Measurements from ENCODE around the gene MDN1. TPM values are rescaled to one million over a fixed set of nuclear protein-coding genes. Genes with fewer than 3 reads are reported as not detected.

The MDN1 gene
- polyA plus RNA-seq, 2 of the 4 experiments (the other 2 are of a cell fraction) = 6.4 to 20.5 TPM

GRCh38 chr6:89769572-89769971 is 50.0 kb downstream of the MDN1 start (continued):
- TF ChIP-seq POLR2AphosphoS2 (conservative IDR thresholded peaks at IDR 0.05; ENCODE audit: low read length) (no peak), HDAC2 (IDR thresholded peaks at IDR 0.05) (no peak), NR3C1 (IDR thresholded peaks at IDR 0.05) (no peak), E2F6 (IDR thresholded peaks at IDR 0.05; ENCODE audit: borderline replicate concordance, low read depth) (no peak), TFCP2L1 (CRISPR knock-in tag; IDR thresholded peaks at IDR 0.05) (no peak), ESRRA (IDR thresholded peaks at IDR 0.05; ENCODE audit: borderline replicate concordance, low read length) (no peak), NPAS2 (CRISPR knock-in tag; IDR thresholded peaks at IDR 0.05; ENCODE audit: borderline replicate concordance) (no peak)

- ChIA-PET CTCF (interaction anchor here (0.9 kb wide), 1 partner anchor 36 kb away, joined by 3 read pairs; no protein-coding TSS in a partner anchor), POLR2A (no interaction called here)
- FAIRE-seq (no peak), ATAC-seq (no peak), DNase-seq (ENCODE audit: low read depth in 1 of 2, low spot score in 1 of 2) (no peak)
- no peaks in the 10 kb centered on the region for H3K4me1 ChIP-seq
- no peaks in the 10 kb centered on the region for H3K9me3 ChIP-seq
- WGBS (ENCODE audit: missing lambda C conversion rate) = 96% methylated on average over 6 of the region's 6 CpGs
- no peak overlapping the region for H3K4me3 ChIP-seq
- TF ChIP-seq HOXB5 (CRISPR knock-in tag; IDR thresholded peaks at IDR 0.05) (no peak), SMC3 (IDR thresholded peaks at IDR 0.05) (no peak), EHMT2 (IDR thresholded peaks at IDR 0.05; ENCODE audit: low read depth) (no peak), EP300 (IDR thresholded peaks at IDR 0.05) (no peak), BHLHE40 (IDR thresholded peaks at IDR 0.05; ENCODE audit: low read depth, low read length) (no peak), USF2 (IDR thresholded peaks at IDR 0.05) (no peak), TP53 (CRISPR knock-in tag; IDR thresholded peaks at IDR 0.05) (no peak), NPAS2 (CRISPR knock-in tag; IDR thresholded peaks at IDR 0.05; ENCODE audit: borderline replicate concordance) (no peak), RFX5 (IDR thresholded peaks at IDR 0.05) (no peak), FOSL2 (IDR thresholded peaks at IDR 0.05) (no peak), FOSL2 (CRISPR knock-in tag; IDR thresholded peaks at IDR 0.05) (no peak), MAZ (IDR thresholded peaks at IDR 0.05; ENCODE audit: borderline replicate concordance, low read depth, low read length) (no peak), RCOR1 (IDR thresholded peaks at IDR 0.05; ENCODE audit: low read depth, low read length) (no peak), MYC (IDR thresholded peaks at IDR 0.05; ENCODE audit: borderline replicate concordance, low read length) (no peak), CHD4 (IDR thresholded peaks at IDR 0.05; ENCODE audit: borderline replicate concordance) (no peak), CBX2 (IDR thresholded peaks at IDR 0.05; ENCODE audit: borderline replicate concordance, low read depth) (no peak), SREBF2 (IDR thresholded peaks at IDR 0.05) (no peak), ATOH8 (CRISPR knock-in tag; IDR thresholded peaks at IDR 0.05; ENCODE audit: low read depth) (no peak), HEYL (CRISPR knock-in tag; IDR thresholded peaks at IDR 0.05) (no peak)
- H3K27ac ChIP-seq = no peak overlapping the region
- H3K4me2 ChIP-seq = no peak overlapping the region
Observed at GRCh38 chr6:89768324-89768723, 51.3 kb downstream of the MDN1 start.

- no peak overlapping the region for H3K4me3 ChIP-seq
- no peaks in the 10 kb centered on the region for H3K9me3 ChIP-seq
- H3K27ac ChIP-seq = no peak overlapping the region
- ChIA-PET POLR2A (interaction anchor here (0.6 kb wide), 1 partner anchor 498 kb away, joined by 5 read pairs; no protein-coding TSS in a partner anchor), CTCF (interaction anchor here (1.4 kb wide), 1 partner anchor 389 kb away, joined by 4 read pairs; no protein-coding TSS in a partner anchor)
- DNase-seq (ENCODE audit: low read depth in 1 of 2, low spot score in 1 of 2) (no peak), FAIRE-seq (no peak), ATAC-seq (no peak)
- 77% methylated on average over 2 of the region's 2 CpGs for WGBS (ENCODE audit: missing lambda C conversion rate)
- no peak overlapping the region for H3K4me2 ChIP-seq
- H3K4me1 ChIP-seq = no peaks in the 10 kb centered on the region
- TF ChIP-seq CTCF (IDR thresholded peaks at IDR 0.05) (no peak), PHF8 (IDR thresholded peaks at IDR 0.05; ENCODE audit: borderline replicate concordance, low read depth) (no peak), KDM1A (IDR thresholded peaks at IDR 0.05; ENCODE audit: low read depth) (no peak), HMGXB4 (CRISPR knock-in tag; IDR thresholded peaks at IDR 0.05; ENCODE audit: borderline replicate concordance) (no peak), HES2 (IDR thresholded peaks at IDR 0.05) (no peak), ESRRA (IDR thresholded peaks at IDR 0.05; ENCODE audit: borderline replicate concordance, low read length) (no peak), RARB (CRISPR knock-in tag; IDR thresholded peaks at IDR 0.05) (no peak), NPAS2 (CRISPR knock-in tag; IDR thresholded peaks at IDR 0.05; ENCODE audit: borderline replicate concordance) (no peak), CBX2 (IDR thresholded peaks at IDR 0.05; ENCODE audit: borderline replicate concordance, low read depth) (no peak), POLR2AphosphoS2 (conservative IDR thresholded peaks at IDR 0.05; ENCODE audit: low read length) (no peak), BHLHE40 (IDR thresholded peaks at IDR 0.05; ENCODE audit: low read depth, low read length) (no peak), RFX5 (IDR thresholded peaks at IDR 0.05) (no peak)
Observed at GRCh38 chr6:89763550-89763949, 56.0 kb downstream of the MDN1 start.

All from A549 (cell line).